GM19240 (cell line): ENCODE data around the gene ZNF837.
"Not testable (repeated sequence)": the region's sequence is repeated elsewhere in the genome, so short reads cannot be mapped to it uniquely, and the experiment has no call there.

Experiments
- DNase-seq: peaks from one replicate; pipeline ENCODE4 v3.0.0; 2011; ENCODE audit warnings: low spot score; ENCODE audit not compliant: insufficient read length

The ZNF837 gene

DNA sequence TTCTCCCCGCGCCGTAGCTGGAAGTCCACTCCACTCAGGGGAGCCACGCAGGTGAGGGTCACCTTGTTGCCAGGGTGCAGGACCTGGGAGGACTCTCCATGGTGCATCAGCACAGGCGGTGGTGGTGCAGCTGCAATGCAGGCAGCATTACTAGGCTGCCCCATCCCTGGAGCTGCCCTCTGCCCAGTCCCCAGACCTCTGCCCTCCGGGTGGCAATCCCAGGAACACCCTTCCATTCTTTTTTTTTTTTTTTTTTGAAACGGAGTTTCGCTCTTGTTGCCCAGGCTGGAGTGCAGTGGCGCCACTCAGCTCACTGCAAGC, 29.3 kb downstream of the ZNF837 start:
- DNase-seq: no peak

GRCh38 chr19:58350871-58351557, 29.8 kb downstream of the ZNF837 start:
- no peak for DNase-seq

- no peak for DNase-seq
Observed at GRCh38 chr19:58350001-58350861, 30.6 kb downstream of the ZNF837 start.

DNA sequence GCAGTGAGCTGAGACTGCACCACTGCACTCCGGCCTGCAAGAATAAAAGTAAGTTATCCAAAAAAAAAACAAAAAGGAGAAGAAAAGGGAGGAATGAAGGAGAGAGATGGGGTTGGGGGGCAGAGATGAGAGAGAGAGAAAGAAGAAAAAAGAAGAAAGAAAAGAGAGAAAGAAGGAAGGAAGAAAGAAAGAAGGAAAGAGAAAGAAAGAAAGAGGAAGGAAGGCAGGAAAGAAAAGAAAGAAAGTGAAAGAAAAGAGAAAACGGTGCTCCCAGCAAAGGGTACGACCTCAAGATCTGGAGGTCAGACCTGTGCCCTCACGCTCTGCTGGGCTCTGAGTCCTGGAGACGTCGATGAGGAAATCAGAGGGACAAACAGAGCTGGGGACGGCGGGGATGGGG, 31.2 kb downstream of the ZNF837 start:
- DNase-seq: no peak

DNA sequence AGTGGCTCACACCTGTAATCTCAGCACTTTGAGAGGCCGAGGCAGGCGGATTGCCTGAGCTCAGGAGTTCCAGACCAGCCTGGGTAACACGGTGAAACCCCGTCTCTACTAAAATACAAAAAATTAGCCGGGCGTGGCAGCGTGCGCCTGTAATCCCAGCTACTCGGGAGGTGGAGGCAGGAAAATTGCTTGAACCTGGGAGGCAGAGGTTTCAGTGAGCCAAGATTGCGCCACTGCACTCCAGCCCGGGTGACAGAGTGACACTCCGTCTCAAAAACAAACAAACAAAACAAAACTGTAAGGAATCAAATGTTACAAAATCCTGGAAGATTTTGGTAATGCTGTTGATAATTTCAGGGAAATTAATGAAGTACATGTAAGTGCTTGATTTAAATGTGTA, 32.8 kb downstream of the ZNF837 start:
- DNase-seq: not testable (repeated sequence)

DNA sequence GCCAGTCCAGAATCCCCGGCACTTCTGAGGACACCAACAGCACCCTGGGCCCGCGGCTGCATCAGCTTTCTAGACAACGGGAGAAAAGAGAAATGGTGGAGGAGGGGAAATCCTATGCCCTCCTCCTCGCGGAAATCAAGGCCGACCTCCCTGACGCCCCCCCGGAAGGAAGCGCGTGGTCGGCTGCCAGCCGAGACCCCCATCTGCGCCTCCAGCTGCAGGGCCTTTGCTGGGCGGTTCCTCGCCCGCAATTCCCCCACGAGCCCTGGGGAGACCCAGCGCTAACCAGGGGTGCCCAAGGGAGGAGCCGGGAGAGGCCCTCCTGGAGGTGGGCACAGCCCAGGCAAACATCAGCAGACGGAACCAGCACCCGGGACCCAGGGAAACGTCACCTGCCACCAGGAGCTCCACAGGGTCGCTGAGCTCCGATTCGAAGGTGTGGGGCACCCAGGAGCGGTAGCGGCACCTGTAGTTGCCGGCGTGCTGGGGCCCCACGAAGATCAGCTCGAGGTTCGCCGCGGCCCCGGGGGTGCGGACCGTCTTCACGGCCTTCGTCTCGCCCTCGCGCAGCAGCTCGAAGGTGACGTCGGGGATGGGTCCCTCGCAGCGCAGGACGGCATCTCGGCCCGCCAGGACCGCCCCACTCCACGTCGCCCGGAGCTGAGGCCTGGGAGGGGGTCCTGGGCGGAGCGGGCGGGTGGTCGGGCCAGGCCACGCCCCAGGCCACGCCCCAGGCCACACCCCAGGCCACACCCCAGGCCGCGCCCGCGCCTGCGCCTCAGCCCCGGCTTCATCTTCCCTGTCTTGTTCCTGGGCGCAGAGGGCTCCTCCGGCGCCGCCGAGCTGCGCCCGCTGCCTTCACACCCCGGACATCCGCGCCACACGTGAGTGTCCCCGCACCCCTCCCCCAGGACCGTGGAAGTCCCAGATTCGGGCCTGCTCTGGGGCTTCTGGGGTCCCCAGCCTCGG, 33.6 kb downstream of the ZNF837 start:
- DNase-seq: peak; percentile 93

DNA sequence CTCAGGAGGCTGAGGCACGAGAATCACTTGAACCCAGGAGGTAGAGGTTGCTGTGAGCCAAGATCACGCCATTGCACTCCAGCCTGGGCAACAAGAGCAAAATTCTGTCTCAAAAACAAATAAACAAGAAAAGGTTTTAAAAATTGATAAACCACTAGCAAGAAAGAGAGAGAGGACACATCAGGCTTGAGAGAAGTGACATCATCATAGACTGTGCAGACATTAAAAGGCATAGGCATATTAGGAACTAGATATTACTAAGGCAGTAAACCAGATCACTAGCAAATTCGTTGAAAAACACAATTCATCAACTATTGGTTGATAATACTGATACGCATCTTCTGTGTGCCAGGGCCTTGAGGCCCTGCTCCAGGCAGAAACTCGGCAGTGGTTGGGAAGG, 35.3 kb downstream of the ZNF837 start:
- no peak for DNase-seq

GRCh38 chr19:58338825-58339558, 41.8 kb downstream of the ZNF837 start:
- DNase-seq: no peak

GRCh38 chr19:58338336-58338735, 42.5 kb downstream of the ZNF837 start:
- no peak for DNase-seq

DNA sequence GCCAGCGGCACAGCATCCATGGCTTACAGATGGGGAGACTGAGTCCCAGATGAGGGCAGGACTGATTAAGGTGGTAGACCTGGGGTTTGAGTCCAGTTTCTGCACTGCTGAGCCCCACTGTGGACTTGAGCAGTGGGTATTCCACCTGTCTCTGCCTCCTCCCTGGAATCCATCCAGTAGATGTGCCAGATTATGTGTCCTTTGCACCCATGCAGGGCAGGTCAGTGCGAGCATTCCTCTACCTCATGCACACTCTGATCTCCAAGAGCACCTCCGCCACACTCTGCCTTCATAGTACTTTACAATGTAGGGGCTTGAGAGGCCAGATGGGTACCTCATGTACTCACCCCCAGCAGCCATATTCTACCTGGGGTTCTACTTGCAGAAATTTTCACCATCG, 44.0 kb downstream of the ZNF837 start:
- no peak for DNase-seq

DNA sequence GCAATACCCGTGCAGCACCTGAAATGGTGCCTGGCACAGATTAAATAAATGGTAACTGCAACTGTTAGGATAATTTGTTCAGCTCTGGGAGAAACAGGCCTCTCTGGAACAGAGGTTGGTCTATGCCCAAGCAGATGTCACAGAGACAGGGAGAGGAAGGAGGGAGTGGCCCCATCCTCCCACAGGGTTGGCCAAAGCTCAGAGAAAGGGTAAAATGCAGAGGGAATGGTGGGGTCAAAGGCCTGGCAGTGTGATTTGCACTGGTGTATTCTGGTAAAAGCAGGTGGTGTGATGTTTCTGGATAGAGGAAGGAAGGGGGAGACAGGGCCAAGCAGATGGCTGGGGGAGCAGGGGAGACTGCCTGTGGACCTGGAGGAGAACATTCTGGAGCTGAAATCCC, 44.6 kb downstream of the ZNF837 start:
- DNase-seq: no peak

DNA sequence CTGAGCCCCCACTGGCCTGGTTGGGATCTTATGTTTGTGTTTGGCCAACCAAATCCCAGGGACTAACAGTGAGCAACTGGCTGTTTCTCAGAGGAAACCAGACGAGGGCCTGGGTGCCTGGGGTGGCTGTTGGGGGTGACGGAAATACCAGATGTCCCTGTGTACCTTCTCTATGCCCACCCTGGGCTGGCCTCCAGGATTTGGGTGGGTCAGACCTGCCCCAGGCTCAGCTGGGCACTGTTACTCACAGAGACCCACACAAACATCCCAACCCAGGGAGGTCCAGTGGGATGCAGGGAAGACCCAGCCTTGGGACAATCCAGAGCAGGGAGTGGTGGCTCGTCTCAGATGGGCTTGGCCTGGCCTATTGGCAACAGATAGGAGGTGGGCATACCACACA, 45.2 kb downstream of the ZNF837 start:
- DNase-seq: no peak

GRCh38 chr19:58334691-58335249, 46.1 kb downstream of the ZNF837 start:
- DNase-seq: no peak

DNA sequence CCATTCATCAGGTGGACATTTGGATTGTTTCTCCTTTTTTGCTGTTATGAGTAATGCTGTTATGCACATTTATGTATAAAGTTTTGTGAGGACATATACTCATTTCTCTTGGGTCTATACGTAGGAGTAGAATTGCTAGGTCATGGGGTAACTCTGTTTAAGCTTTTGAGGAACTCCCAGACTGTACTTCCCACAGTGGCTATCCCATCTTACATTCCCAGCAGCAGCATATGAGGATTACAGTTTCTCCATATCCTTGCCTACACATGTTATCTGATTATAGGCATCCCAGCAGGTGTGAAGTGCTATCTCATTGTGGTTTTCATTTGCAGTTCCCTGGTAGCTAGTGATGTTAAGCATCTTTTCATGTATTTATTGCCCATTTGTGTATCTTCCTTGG, 48.1 kb downstream of the ZNF837 start:
- DNase-seq: no peak

DNA sequence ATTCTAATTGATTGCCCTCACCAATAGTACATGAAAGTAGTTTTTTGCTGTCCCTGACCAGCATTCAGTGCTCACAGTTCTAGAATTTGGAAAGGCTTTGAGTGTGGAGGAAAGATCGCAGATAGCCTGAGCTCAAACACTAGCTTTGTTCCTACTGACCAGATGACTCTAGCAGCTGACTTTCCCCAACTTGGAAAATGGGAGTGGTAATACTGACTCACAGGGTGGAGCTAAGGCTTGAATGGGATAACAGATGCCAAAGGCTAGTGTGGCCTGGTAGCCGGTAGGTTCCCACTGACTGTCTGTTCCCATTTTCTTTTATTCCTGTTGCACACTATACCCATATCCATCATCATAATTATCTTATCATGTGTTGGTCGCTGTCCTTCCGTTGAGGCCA, 50.4 kb downstream of the ZNF837 start:
- DNase-seq: no peak

DNA sequence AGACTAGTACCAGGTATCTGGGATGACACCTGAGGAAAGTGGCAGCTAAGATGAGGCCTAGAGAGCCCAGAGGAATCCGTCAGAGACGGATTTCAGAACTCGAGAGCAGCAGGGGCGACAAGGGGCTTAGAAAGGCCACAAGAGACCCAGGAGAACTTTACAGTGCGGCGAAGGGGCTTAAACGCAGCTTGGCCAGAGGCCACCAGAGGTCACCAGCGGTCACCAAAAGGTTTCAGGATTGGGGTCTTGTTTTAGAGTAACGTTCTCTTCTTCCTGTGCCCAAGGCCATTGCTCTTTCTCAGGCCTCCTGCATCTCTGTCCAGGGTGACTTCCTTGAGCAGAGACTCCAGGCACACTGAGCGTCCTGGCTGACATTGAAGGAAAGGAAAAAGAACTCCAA, 51.8 kb downstream of the ZNF837 start:
- no peak for DNase-seq

DNA sequence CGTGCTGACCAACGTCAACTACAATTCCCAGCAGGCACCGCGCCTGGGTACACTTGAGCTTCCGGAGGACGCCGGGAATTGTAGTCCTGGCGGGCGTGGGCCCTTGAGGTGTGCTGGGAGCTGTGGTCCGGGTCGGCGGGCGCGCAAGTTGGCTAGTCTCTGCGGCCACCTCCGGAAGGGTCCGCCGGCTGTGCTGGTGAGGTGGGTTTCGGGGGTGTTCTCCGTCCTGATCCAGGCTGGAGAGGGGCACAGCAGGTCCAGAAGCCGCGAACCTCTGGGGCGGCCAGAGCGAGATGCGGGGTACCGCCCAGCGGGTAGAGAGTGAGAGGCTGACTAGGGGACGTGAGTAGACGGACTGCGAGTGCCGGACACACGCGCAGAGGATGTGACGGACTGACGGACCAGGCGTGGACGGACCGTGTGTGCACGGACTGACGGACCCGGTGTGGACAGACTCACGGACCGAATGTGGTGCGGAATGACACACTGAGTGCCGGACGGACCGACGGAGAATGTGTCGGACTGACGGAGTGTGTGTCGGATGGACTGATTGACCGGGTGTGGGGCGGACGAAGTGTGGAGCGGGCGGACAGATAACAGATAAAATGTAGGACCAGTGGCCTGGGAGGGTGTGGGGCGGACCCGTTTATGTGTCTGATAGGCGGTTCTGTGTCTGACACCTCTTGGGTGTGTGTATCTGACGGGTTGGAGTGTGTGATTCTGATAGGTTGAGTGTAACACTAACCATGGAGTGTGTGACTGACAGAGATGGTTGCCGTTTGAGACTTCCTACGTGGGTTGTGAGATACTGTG, 53.7 kb downstream of the ZNF837 start, which contains the start of gene ZSCAN22:
Gene ZSCAN22, plus strand, starts transcription at position 81 of the 813 bp plus-strand sequence. CDS start 7,809 bp downstream, outside the sequence.
- DNase-seq: peak; percentile 93

DNA sequence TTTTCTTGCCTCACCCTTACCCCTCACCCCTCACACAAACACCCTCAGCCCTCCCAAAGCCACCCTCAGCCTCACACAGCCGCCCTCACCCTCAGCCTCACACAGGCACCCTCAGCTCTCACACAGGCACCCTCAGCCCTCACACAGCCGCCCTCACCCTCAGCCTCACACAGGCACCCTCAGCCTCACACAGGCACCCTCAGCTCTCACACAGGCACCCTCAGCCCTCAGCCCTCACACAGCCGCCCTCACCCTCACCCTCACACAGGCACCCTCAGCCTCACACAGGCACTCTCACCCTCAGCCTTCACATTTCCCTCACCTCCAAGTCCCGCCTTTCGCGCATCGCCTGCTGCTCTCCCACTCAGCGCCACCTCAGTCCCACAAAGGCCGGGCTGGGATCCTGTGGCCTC, 54.3 kb downstream of the ZNF837 start:
- DNase-seq: no peak

GRCh38 chr19:58325311-58326022, 55.4 kb downstream of the ZNF837 start:
- no peak for DNase-seq
